Calu3 (cell line): ENCODE results near the gene IP6K3. TPM values are rescaled to one million over a fixed set of nuclear protein-coding genes. Genes with fewer than 3 reads are reported as not detected.

Source experiments
- BruUV-seq: library from RNA; stranded (reverse); fragments of 400-500 nt; replicated peaks from 2 replicates; lab custom pipeline; 2021; lab: Mats Ljungman, UMichigan
- CTCF ChIA-PET: fragments of 300-600 bp; sonication (Branson Sonifier 250); formaldehyde crosslinking; loops from one replicate; lab custom pipeline; 2022; ENCODE audit warnings: antibody characterized with exemption; lab: Charles Lee
- DNase-seq: peaks from one replicate; pipeline ENCODE4 v3.0.0; 2022
- H3K27ac Mint-ChIP-seq: one replicate; pipeline ENCODE4 v1.8.0; 2022; ENCODE audit warnings: mixed read lengths; ENCODE audit not compliant: unreplicated experiment
- H3K27me3 Mint-ChIP-seq: one replicate; pipeline ENCODE4 v1.8.0; 2022; ENCODE audit warnings: mixed read lengths; ENCODE audit not compliant: unreplicated experiment
- H3K36me3 Mint-ChIP-seq: one replicate; pipeline ENCODE4 v1.8.0; 2022; ENCODE audit warnings: mild to moderate bottlenecking, moderate library complexity, mixed read lengths; ENCODE audit not compliant: insufficient read depth, unreplicated experiment
- H3K4me1 Mint-ChIP-seq: one replicate; pipeline ENCODE4 v1.8.0; 2022; ENCODE audit warnings: mild to moderate bottlenecking, low read depth, mixed read lengths; ENCODE audit not compliant: unreplicated experiment
- H3K4me3 Mint-ChIP-seq: one replicate; pipeline ENCODE4 v1.8.0; 2022; ENCODE audit warnings: mild to moderate bottlenecking, low read depth, moderate library complexity, mixed read lengths; ENCODE audit not compliant: unreplicated experiment
- H3K9me3 Mint-ChIP-seq: one replicate; pipeline ENCODE4 v1.8.0; 2022; ENCODE audit warnings: low read depth, mixed read lengths; ENCODE audit not compliant: unreplicated experiment
- intact Hi-C: fragments of 100-400 bp; cut with micrococcal nuclease; formaldehyde crosslinking; loops from one replicate; pipeline ENCODE4 v1.10.0; 2022; ENCODE audit not compliant: unreplicated experiment
- total RNA-seq: library from RNA; stranded (reverse); gene quantifications from 2 replicates; pipeline ENCODE4 v1.2.3, GENCODE V29; 2022
- TF ChIP-seq, protein P1 (sequence below): fragments of 200-600 bp; IDR thresholded peaks from one replicate; pipeline ENCODE4 v1.8.0; 2022; ENCODE audit warnings: antibody characterized with exemption; ENCODE audit not compliant: unreplicated experiment

The IP6K3 gene
- total RNA-seq, 1 experiment from 2014 or later, result not detected

DNA sequence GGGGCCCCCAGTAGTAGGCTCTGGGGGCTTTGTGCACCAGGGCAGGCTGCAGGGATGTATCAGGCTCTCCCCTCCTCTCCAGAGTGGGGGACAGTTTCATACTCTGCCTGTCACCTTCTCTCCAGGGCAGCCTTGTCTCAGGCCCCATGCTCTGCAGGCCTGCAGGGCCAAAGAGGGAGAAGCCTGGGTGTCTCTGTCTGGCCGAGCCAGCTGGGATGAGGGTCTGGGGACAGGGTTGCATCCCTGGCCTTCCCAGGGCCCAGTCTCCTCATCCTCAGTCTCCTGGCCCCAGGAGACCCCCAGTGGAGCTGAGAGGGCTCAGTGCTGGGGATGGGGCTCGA, 14.8 kb upstream of the IP6K3 start:
- CTCF ChIA-PET, result interaction anchor here (0.7 to 7.0 kb wide), 9 partner anchors 13 to 1582 kb away, joined by 3 to 89 read pairs (median 5); partner anchors contain the start of genes IP6K3 and UQCC2
- no peak overlapping the region for H3K4me3 Mint-ChIP-seq
- H3K27me3 Mint-ChIP-seq, result peaks cover 35% of the 10 kb centered on the region
- peaks cover 2% of the 10 kb centered on the region for H3K9me3 Mint-ChIP-seq
- DNase-seq, result no peak
- no peak overlapping the region for H3K27ac Mint-ChIP-seq
- TF ChIP-seq, protein P1, sequence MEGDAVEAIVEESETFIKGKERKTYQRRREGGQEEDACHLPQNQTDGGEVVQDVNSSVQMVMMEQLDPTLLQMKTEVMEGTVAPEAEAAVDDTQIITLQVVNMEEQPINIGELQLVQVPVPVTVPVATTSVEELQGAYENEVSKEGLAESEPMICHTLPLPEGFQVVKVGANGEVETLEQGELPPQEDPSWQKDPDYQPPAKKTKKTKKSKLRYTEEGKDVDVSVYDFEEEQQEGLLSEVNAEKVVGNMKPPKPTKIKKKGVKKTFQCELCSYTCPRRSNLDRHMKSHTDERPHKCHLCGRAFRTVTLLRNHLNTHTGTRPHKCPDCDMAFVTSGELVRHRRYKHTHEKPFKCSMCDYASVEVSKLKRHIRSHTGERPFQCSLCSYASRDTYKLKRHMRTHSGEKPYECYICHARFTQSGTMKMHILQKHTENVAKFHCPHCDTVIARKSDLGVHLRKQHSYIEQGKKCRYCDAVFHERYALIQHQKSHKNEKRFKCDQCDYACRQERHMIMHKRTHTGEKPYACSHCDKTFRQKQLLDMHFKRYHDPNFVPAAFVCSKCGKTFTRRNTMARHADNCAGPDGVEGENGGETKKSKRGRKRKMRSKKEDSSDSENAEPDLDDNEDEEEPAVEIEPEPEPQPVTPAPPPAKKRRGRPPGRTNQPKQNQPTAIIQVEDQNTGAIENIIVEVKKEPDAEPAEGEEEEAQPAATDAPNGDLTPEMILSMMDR, result no peak
- intact Hi-C loops, result no loop called here
- peaks cover 4% of the 10 kb centered on the region for H3K36me3 Mint-ChIP-seq
- BruUV-seq, result no TSS peak
- H3K4me1 Mint-ChIP-seq, result peaks cover 22% of the 10 kb centered on the region

DNA sequence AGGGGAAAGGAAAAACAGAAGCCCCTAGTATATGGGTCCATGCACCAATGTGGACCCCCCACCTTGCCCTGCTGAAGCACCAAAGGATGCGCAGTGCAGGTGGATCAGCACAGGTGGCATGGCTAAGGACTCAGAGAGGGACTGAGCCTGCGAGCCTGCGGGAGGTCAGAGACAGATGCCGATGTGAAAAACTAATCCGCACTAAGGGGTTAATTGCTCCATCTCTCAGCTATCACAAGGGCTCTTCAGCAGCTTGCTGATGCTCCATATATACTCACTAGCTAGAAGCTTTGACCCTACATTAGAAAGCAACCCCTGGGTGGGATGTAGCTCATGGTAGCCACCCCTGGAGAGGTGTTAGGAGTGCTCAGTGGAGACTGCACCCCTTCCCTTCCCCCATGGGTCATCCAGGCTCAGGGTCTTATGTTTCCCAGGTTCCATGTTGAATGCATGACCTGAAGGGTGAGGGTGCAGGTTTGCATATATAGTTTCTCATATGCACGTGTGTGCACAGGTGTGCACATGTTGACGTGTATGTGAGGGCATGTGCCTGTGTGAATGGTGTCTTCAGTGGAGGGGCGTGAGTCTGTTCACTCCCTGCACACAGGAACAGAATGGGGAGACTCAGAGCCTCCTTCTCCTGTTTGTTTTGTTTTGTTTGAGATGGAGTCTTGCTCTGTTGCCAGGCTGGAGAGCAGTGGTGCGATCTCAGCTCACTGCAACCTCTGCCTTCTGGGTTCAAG, 13.4 kb upstream of the IP6K3 start:
- H3K36me3 Mint-ChIP-seq, result no peaks in the 10 kb centered on the region
- H3K27ac Mint-ChIP-seq, result no peak overlapping the region
- no TSS peak for BruUV-seq
- no peak for DNase-seq
- peaks cover 22% of the 10 kb centered on the region for H3K4me1 Mint-ChIP-seq
- no peaks in the 10 kb centered on the region for H3K9me3 Mint-ChIP-seq
- intact Hi-C loops, result loop anchor here (2.0 kb wide), 1 partner anchor 15 kb away; no protein-coding TSS in a partner anchor
- H3K27me3 Mint-ChIP-seq, result peaks cover 20% of the 10 kb centered on the region
- CTCF ChIA-PET, result interaction anchor here (0.6 to 7.0 kb wide), 9 partner anchors 11 to 1062 kb away, joined by 3 to 89 read pairs (median 4); partner anchors contain the start of genes IP6K3 and UQCC2
- TF ChIP-seq, protein P1, result no peak
- no peak overlapping the region for H3K4me3 Mint-ChIP-seq

DNA sequence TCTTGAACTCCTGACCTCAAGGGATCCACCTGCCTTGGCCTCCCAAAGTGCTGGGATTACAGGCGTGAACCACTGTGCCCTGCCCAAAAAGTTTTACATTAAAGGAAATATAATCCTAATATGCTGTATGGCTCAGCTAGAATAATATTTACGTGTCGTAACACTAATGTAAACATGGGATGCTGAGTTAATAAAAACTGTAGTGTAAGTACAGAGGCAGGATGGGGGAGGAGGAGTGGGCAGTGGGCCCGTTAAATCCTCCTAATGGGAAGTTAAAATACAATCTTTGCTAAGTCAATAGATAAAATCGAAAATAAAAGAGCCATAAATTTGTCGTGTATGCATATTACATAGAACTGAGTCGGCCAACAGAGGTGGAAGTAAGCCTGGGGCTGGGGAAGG, 12.1 kb upstream of the IP6K3 start:
- no TSS peak for BruUV-seq
- Mint-ChIP-seq H3K9me3 (no peaks in the 10 kb centered on the region), H3K27me3 (peaks cover 8% of the 10 kb centered on the region), H3K4me3 (no peak overlapping the region), H3K4me1 (peaks cover 22% of the 10 kb centered on the region), H3K36me3 (no peaks in the 10 kb centered on the region), H3K27ac (no peak overlapping the region)
- DNase-seq, result no peak
- CTCF ChIA-PET, result interaction anchor here (0.5 to 7.0 kb wide), 5 partner anchors 11 to 432 kb away, joined by 3 to 89 read pairs (median 4); partner anchors contain the start of gene UQCC2
- TF ChIP-seq, protein P1, result no peak
- intact Hi-C loops, result loop anchor here (2.0 kb wide), 1 partner anchor 14 kb away; no protein-coding TSS in a partner anchor

DNA sequence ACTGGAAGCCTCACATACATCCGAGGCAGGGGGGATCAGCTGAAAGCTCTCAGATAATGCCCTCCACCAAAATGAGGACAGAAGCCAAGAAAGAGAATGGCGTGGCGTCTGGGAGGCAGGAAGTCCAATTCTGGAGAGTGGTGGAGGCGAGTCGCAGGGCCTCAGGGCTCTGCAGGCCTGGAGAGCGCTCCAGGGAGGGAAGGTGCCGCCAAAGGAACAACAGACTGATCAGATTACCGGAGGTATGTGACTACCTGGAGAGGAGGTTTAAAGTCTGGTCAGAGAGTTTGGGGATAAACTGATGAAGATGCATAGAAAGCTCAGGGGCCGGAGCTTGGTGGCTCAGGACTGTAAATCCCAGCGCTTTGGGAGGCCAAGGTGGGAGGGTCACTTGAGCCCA, 11.2 kb upstream of the IP6K3 start:
- no peaks in the 10 kb centered on the region for H3K9me3 Mint-ChIP-seq
- intact Hi-C loops, result loop anchor here (2.0 kb wide), 1 partner anchor 13 kb away; no protein-coding TSS in a partner anchor
- H3K27me3 Mint-ChIP-seq, result no peaks in the 10 kb centered on the region
- CTCF ChIA-PET, result interaction anchor here (2.9 to 7.0 kb wide), 2 partner anchors 12 to 47 kb away, joined by 14 to 89 read pairs; partner anchors contain the start of gene UQCC2
- no peak overlapping the region for H3K27ac Mint-ChIP-seq
- TF ChIP-seq, protein P1, result no peak
- peaks cover 22% of the 10 kb centered on the region for H3K4me1 Mint-ChIP-seq
- no peak overlapping the region for H3K4me3 Mint-ChIP-seq
- H3K36me3 Mint-ChIP-seq, result no peaks in the 10 kb centered on the region
- DNase-seq, result no peak
- no TSS peak for BruUV-seq
